GM19468 (cell line): Measurements from ENCODE around the gene FBXW2.
"Not testable (repeated sequence)": the region's sequence is repeated elsewhere in the genome, so short reads cannot be mapped to it uniquely, and the experiment has no call there.

Experiments
- ATAC-seq: cut with Tn5 transposase; IDR thresholded peaks from one replicate; pipeline ENCODE4 v1.9.1; 2021; ENCODE audit warnings: mild to moderate bottlenecking, moderate library complexity, moderate number of reproducible peaks; ENCODE audit not compliant: unreplicated experiment; ENCODE audit errors: extremely low read depth

Gene FBXW2, protein sequence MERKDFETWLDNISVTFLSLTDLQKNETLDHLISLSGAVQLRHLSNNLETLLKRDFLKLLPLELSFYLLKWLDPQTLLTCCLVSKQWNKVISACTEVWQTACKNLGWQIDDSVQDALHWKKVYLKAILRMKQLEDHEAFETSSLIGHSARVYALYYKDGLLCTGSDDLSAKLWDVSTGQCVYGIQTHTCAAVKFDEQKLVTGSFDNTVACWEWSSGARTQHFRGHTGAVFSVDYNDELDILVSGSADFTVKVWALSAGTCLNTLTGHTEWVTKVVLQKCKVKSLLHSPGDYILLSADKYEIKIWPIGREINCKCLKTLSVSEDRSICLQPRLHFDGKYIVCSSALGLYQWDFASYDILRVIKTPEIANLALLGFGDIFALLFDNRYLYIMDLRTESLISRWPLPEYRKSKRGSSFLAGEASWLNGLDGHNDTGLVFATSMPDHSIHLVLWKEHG

DNA sequence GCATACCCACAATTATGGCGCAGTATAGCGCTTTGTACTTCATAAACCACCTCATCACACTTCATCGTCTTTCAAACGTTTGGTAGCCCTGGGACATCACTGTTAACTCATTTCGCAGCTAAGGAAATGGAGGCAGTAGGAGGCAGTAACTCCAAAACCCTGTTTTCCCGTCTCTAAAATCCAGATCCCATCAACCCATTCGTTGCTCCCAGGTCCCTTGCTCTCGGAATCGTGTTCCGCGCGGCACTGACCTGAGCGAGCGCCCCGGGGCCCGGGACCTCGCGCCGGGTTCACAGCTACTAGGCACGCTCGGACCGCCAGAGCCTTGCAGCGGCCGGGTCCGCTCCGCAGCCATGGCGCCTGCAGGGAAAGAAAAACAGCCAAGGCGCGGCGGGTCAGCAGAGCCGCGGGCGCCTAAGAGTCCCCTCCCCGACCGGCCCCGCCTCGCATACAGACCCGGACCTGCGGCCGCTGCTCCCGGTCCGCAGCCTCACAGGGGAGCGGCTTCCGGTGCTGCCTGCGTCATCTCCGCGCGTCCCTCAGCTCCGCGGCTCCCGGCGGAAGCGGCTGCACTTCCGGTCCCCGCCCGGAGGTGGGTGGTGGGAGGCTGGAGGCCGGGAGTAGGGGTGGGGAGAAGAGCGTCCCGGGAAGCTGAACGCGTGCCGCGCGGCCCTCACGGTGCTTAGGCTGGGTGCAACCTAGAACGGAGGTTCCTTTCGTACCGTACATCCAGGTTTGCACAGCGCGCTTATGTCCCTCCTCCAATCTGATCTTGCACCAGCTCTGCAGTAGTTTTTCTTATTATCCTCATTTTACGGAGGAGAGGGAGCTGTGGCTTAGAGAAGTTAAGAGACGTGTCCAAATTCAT is at the start of gene FBXW2:
FBXW2 (minus strand) TSS at position 519 of the 868 bp plus-strand sequence. CDS start 5,158 bp downstream, outside the sequence.
- ATAC-seq: peak; percentile 63

DNA sequence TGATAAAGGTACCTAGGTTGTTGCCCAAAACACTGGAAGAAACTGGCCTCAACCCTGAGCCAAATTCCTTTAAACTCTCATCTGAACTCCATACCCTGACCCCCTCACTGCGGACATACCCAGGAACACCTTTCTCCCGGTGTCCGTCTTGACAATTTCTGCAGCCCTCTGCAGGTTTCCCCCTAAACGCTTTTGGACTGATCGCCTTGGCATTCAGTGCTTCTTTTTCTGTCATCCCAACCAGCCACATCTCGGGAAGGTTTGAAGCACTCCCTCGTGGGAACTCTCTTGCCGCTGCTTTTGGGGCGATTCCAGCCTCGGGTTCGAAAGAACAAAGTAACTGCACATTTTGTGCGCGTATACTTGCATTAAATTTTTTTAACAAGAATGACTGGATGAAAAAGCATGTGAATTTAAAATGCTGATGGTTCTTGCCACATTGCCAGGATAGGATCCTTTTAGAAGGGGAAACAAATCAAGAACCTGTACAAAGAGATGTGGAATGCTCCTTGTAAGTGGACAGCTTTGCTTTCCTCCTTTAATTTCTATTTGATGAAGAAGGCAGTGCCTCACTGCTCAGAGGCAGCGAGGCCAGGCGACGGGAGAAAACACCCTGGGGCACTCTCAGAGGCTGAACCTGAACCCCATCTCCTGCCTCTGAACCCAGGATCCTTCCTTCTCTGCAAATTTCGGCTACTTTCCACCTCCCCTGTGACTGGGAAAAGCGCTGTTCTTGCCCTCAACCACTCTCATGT is 48.9 kb upstream of the FBXW2 start:
- ATAC-seq: no peak

DNA sequence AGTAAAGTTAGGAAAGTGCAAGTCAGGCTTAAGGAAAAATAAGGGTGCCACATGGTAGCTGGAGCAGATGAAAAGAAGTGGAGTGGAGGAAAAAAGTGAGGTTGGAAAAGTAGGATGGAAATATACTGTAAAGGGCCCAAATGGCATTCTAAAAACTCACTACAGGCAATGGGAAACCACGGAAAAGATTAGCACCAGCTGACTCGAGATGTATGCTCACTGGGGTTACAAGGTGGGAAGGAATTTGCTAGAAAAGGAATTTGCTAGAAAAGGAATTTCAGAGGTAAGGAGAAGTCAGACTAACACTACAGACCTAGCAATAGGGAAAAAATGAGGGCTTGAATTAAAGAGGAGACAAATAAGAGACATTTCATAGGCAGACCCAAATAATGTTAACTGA is 45.9 kb upstream of the FBXW2 start:
- no peak for ATAC-seq

DNA sequence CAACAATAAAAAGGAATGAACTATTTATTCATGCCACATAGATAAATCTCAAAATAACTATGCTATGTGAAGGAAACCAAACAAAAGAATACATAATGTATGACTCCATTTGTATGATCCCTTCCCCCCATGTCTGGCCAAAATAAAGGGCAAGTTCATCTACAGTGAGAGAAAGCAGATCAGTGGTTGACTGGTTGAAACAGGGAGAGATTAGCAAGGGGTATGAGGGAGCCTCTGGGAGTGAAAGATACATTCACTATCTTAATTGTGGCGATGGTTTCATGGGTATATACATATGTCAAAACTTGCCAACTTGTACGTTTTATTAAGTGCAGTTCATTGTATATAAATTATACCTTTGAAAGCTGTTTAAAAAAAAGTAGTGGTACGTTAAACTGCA is 44.7 kb upstream of the FBXW2 start:
- no peak for ATAC-seq

DNA sequence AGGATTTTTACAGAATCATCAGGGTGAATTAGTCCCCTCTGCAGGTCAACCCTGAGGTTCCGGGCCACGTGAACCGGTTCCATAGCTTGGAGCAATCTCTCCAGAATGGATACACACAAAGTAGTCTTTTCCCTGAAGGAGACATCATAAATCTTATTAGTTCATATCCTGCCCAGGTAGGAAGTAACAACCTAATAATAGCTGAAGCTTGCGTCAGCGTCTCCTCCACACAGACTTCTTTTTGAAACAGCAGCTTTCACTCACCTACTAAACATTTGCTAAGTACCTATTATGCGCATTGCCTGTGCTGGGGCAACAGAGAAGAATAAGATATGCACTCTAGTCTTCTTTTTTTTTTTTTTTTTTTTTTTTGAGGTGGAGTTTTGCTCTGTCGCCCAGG is 40.1 kb upstream of the FBXW2 start:
- ATAC-seq: no peak

DNA sequence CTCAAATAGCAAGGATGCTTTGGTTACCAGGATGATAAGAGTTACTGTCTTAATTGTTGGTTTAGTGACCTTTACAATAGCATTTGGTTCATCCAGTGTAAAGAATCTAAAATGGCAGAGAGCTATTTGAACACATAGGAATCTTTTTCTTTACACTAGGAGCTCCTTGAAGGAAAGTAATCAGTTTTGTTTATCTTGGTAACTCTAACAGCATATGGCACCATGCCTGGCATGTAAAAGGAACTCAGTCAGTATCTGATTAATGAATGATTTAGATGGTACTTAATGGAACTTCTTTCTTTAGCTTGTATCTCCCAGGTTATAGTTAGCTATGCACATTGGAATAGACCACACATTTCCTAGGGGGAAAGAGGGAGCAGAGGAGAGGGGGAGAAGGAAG is 39.6 kb upstream of the FBXW2 start:
- no peak for ATAC-seq

DNA sequence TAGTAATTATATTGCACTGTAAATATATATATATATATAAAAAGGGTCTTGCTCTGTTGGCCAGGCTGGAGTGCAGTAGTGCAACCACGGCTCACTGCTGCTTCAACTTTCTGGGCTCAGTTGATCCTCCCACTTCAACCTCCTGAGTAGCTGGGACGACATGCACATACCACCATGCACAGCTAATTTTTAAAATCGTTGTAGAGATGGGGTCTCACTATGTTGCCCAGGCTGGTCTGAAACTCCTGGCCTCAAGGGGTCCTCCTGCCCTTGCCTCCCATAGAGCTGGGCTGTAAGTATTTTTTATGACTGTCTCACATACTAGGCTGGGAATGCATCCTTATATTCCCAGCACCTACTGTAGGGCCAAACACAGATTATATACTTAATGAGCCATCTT is 37.6 kb upstream of the FBXW2 start:
- ATAC-seq: no peak

DNA sequence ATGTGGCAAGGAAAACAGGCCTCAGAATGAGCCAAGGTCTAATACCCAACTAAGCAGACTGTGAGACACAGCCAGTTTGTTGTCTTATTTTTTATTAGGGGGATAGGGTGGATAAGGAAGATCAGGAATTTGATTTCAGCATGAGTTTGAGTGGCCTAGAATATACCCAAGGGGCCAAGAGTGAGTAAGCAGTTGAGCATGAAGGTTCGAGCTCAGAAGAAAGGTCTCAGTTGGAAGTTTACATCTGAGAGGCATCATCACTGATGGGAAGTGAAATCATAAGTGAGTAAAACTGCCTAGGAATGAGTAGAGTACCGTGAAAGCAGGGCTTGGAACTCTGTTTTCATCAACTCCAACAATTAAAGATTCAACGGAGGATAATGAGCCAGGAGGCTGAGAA is 36.9 kb upstream of the FBXW2 start:
- no peak for ATAC-seq

DNA sequence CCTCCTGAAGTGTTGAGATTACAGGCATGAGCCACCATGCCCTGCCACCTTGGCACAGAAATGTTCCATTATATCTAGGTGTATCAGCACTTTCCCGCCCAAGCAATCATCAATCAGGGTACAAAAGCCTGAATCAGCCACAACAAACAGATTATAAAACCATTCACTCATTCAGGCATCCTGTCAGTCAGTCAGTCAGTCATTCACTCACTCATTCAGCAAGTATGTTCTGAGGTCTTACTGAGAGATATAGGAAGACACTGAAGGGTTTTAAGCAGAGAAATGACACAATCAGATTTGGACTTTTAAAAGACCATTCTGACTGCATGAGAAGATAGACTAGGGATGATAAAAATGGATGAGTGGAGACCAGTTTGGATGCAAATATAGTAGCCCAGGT is 36.4 kb upstream of the FBXW2 start:
- no peak for ATAC-seq

DNA sequence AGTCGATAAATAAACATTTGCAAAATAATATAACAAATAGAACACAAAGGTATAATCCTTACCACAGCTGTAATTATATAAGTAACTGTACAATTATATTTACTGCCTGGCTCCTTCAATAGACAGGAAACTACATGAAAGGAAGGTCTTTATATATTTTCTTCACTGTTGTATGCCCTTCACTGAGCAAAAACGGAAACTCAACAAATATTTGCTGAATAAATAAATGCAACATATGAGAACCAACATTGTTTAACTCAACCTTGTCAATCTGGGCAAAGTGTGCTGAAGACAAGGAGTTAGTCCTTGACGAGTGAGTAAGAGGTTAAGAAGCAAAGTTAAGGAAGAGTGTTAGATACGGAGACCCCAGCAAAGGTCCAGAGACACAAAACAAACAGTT is 26.9 kb upstream of the FBXW2 start:
- ATAC-seq: no peak

DNA sequence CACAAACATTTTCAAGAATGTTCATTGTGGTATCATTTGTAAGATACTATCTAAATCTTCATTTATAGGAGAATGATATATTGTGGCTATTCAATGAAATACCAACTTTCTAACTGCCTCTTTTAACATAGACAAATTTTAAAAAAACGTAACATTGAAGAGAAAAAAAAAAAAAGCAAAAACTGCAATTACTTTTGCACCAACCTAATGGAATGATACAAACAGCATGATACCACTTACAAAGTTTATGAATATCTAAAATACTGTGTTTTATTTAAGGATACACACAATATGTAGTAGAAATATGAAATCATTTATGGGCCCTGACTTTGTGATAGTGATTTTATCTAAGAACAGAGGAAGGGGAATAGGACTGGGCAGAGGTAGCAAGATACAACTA is 25.4 kb upstream of the FBXW2 start:
- ATAC-seq: no peak

DNA sequence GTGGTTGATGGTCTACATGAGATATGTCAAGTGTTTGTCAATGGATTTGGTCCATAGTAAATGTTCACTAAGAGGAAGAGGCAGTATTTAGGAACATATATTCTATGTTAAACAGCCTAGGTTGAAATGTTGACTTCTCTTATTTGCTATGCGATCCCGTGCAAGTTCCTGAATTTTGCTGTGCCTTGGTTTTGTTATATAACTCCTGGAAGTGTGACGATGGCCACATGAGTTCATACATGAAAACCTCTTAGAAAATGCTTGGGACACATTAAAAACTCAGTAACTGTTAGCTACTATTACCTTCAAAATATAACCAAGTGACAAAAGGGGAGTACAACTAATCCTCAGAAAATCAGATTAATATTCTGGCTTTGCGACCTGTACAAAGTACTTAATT is 21.9 kb upstream of the FBXW2 start:
- ATAC-seq: no peak

DNA sequence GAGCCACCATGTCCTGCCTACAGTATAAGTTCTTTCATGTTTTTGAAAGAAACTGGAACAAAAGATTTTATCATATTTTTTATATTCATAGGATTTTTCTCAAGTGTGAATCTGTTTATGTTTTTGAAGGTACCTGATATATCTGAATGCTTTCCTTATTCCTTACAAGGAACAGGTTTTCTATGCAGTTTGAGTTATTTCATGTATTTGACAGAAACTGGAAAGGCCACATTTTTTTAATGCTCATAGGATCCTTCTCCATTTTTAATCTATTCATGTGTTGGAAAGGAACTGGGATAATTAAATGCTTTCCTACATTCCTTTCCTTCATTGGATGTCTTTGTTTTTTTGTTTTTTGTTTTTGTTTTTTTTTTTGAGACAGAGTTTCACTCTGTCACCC is 15.7 kb upstream of the FBXW2 start:
- no peak for ATAC-seq

DNA sequence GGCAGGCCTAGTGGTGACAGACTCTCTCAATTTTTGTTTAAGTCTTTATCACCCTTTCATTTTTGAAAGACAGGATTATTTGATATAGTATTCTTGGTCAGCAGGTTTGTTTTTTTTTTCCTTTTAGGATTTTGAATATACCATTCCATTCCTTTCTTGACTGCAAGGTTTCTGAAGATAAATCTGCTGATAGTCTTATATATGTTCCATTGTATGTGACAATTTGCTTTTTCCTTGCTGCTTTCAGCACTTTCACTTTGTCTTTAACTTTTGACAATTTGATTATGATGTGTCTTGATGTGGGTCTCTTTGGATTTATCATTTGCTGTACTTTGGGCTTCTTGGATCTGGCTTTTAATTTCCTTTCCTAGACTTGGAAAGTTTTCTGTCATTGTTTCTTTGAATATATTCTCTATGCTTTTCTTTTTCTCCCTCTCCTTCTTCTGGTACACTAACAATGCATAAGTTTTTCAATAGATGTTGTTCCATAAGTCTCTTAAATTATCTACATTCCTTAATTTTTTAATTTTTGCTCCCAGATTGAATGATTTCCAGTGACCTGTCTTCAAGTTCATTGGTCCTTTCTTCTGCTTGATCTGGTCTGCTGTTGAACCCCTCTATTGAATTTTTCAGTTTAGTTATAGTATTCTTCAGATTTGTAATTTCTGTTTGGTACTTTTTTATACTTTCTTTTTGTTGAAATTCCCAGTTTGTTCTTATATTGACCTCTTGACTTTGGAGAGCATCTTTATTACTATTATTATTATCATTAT is 14.6 kb upstream of the FBXW2 start:
- ATAC-seq: no peak

DNA sequence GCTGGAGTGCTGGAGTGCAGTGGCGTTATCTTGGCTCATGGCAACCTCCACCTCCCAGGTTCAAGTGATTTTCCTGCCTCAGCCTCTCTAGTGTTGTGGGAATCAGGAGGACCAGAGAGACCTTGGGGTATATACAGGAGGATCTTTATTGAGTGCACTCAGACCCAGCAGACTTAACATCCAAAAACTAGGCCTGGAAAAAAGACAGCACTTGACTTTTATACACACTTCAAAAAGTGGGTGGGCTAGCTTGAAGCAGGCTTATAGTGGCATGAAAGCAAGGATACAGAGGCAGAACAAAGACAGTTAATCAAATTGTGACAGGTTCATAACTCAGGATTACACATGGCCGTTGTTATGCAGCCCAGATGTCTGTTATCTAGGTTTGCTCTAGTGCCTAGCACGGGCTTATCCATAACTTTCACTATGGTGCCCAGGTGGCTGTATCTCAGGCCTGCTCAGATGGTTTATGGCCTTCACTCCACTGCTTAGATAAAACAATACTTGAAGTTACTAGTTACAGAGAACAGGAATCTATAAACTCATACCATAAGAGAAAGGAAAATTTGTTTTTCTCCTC is 11.7 kb upstream of the FBXW2 start:
- not testable (repeated sequence) for ATAC-seq

DNA sequence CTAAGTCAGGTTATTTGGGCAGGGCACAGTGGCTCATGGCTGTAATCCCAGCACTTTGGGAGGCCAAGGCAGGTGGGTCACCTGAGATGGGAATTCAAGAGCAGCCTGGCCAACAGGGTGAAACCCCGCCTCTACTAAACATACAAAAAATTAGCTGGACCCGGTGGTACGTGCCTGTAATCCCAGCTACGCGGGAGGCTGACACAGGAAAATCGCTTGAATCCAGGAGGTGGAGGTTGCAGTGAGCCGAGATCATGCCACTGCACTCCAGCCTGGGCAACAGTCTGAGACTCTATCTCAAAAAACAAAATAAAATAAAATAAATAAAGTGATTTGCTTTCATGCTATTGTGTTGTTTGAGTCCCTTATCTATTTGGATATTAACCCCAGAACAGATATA is 8.2 kb upstream of the FBXW2 start:
- no peak for ATAC-seq

DNA sequence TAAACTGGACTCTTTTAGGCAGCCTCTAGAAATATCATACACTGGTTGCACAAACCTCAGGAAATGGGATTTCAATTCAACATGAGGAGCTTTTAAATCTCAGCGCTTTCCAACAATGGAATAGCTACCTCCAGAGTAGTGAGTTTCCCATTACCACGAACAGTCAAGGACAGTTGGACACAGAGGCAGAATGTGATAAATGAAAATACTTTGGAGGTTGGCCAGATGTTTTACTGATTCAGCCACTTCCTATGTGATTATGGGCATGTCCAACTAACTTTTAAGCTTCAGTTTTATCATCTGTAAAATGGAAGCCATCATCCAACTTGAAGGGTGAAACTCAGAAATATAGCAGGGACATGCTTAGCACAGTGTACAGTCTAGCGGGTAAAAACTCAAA is 2.1 kb downstream of the FBXW2 start:
- no peak for ATAC-seq

DNA sequence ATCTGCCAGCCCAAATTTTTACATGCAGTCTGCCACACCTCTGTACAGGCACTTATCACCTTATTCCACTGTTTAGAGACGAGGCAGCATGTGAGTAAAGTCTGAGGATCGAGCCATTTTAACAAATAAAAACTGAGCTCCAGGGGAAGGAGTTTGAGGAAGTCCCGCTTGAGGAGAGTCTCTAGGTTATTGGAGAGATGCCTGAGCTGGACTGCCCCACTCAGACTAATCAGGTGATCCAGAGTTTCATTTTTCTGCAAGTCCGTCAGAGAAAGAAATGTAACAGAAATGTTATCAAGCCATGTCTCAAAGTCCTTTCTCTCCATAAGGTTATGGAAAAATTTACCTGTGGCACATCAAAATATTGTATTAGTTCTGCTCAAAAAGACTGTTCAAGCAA is 5.3 kb downstream of the FBXW2 start:
- ATAC-seq: no peak

DNA sequence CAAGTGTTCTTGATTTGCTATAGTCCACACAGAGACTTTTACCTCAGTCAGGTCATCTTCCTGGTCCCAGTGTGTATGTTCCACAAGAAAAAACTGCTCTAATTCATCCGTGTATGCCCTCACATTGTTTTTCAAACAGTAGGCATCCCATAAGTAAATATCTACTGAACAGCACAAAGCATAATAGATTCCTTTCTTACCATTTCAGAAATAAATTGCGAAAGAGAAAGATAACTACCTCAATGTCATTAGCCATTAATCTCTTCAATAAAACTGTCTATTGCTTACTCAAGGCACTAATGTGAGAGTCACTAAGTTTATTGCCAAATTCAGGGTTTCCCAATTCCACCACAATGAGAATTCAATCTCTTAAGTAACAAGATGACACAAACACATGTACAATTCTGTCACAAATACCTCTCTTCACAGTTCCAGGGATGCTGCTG is 9.6 kb downstream of the FBXW2 start:
- no peak for ATAC-seq
